A673 (cell line): ENCODE data around the gene FOXRED1.

Source experiments
- CTCF ChIP-seq: fragments of 300-800, 200-600 bp; sonication (generic); conservative IDR thresholded peaks from 2 replicates; pipeline ENCODE4 v1.5.1; 2017; ENCODE audit warnings: low read depth, mild to moderate bottlenecking, antibody characterized with exemption, low read length, moderate library complexity, mixed read lengths
- EZH2 ChIP-seq: fragments of 200-600 bp; sonication (generic); IDR thresholded peaks from 2 replicates; pipeline ENCODE4 v1.6.1; 2017; ENCODE audit warnings: borderline replicate concordance, low read depth, mild to moderate bottlenecking, mixed read lengths, antibody characterized with exemption, low read length; ENCODE audit not compliant: poor library complexity, severe bottlenecking

DNA sequence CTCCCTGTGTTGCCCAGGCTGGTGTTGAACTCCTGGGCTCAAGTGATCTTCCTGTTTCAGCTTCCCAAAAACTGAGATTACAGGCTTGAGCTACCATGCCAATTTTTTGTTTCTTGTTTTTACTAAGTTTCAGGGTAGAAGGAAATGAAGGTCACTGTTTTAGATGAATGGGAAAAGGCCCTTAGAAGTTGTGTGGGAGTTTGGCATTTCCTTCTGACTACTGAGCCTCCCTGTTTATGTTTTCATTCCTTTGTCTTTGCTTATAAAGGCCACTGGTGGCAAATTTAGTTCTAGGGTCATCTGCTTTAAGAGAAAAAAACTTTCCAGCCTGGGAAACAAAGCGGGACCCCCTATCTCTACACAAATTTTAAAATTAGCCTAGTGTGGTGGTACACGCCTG lies 22.3 kb upstream of the FOXRED1 start:
- TF ChIP-seq CTCF (no peak), EZH2 (no peak)
